Tibial artery (tissue), 4 donors: ENCODE data around the gene GRIN2A.

Experiments used
- DNase-seq, 2 donors: peaks; one replicate each; pipeline ENCODE4 v3.0.0-alpha.2; 2019
- H3K27ac ChIP-seq, 2 donors: fragments of 200-600 bp; sonication (generic) in 1 of 2; 1 replicate in 1 of 2; 2 replicates in 1 of 2; pipeline ENCODE4 v1.5.1; 2018 to 2019; ENCODE audit warnings: mild to moderate bottlenecking in 1 of 2
- H3K27me3 ChIP-seq, 2 donors: fragments of 200-600 bp; sonication (generic) in 1 of 2; one replicate each; pipeline versions ENCODE4 v1.5.1 to v1.6.0; 2016 to 2019
- H3K36me3 ChIP-seq, 3 donors: fragments of 200-600 bp; sonication (generic) in 2 of 3; one replicate each; pipeline ENCODE4 v1.5.1; 2016 to 2019; ENCODE audit warnings: mild to moderate bottlenecking in 2 of 3
- H3K4me1 ChIP-seq, 4 donors: fragments of 200-600 bp; sonication (generic) in 2 of 4; 1 replicate in 3 of 4; 2 replicates in 1 of 4; pipeline ENCODE4 v1.5.1; 2016 to 2019
- H3K4me3 ChIP-seq, 2 donors: fragments of 200-600 bp; sonication (generic) in 1 of 2; 1 replicate in 1 of 2; 2 replicates in 1 of 2; pipeline ENCODE4 v1.5.1; 2018 to 2019; ENCODE audit warnings: mild to moderate bottlenecking in 2 of 2
- H3K9me3 ChIP-seq, 3 donors: fragments of 200-600 bp; sonication (generic) in 1 of 3; one replicate each; pipeline ENCODE4 v1.5.1; 2016 to 2019
- intact Hi-C: fragments of 100-400 bp; cut with DNase I; formaldehyde crosslinking; loops from one replicate; pipeline ENCODE4 v1.15.0; 2023; ENCODE audit warnings: low total_unique reads
- TF ChIP-seq, protein P1 (sequence below), 2 experiments: fragments of 200-600 bp in 1 of 2; fragments of 450-650 bp in 1 of 2; IDR thresholded peaks; one replicate each; pipeline ENCODE4 v1.5.1; 2017 to 2019; ENCODE audit warnings: antibody characterized with exemption in 2 of 2, mild to moderate bottlenecking in 1 of 2, moderate library complexity in 1 of 2

The GRIN2A gene

GRCh38 chr16:10130538-10130937 is 51.7 kb downstream of the GRIN2A start:
- peak overlapping the region in 1 of 2 donors; percentile 2 for H3K4me3 ChIP-seq
- H3K4me1 ChIP-seq: peaks cover 0 to 44% (median 29%) of the 10 kb centered on the region in 4 donors
- TF ChIP-seq, protein P1, sequence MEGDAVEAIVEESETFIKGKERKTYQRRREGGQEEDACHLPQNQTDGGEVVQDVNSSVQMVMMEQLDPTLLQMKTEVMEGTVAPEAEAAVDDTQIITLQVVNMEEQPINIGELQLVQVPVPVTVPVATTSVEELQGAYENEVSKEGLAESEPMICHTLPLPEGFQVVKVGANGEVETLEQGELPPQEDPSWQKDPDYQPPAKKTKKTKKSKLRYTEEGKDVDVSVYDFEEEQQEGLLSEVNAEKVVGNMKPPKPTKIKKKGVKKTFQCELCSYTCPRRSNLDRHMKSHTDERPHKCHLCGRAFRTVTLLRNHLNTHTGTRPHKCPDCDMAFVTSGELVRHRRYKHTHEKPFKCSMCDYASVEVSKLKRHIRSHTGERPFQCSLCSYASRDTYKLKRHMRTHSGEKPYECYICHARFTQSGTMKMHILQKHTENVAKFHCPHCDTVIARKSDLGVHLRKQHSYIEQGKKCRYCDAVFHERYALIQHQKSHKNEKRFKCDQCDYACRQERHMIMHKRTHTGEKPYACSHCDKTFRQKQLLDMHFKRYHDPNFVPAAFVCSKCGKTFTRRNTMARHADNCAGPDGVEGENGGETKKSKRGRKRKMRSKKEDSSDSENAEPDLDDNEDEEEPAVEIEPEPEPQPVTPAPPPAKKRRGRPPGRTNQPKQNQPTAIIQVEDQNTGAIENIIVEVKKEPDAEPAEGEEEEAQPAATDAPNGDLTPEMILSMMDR (IDR thresholded peaks at IDR 0.05): no peak
- H3K36me3 ChIP-seq: no peaks in the 10 kb centered on the region
- no peaks in the 10 kb centered on the region for H3K9me3 ChIP-seq
- no peaks in the 10 kb centered on the region for H3K27me3 ChIP-seq
- H3K27ac ChIP-seq: peak overlapping the region; percentile 63 to 64
- no peak for DNase-seq
- intact Hi-C loops: no loop called here

DNA sequence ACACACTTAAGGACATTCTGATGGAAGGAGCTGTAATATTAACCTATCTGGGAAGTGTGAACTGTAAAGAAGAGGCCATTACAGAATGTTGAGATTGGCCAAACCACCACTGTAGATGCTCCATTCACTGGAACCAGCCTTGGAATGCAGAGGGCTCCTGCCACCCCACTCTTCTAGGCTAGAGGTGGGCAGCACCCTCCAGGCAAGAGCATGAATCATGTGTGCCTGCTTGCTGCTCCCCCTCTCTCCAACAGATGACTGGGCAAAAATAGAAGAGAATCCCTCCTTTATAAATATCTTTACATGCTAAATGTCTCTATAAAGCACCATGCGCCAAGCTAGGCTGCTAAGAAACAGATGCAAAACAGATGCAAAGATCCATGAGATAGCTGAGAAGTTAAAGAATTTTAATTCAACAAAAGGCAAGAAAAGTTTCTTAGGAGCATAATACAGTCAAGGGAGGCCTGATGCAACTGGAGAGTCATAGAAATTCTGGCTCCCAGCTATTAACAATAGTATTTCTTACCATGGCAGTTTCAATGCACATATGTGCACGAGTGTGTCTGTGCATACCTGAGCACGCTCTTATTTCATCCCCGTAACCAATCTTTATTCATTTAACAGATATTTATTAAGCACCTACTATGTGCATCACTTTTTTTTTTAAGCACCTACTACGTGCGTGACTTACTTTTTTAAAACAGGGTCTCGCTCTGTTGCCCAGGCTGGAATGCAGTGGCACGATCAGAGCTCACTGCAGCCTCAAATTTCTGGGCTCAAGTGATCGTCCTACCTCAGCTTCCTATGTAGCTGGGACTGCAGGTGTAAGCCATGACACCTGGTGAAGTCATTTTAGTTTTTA is 53.6 kb downstream of the GRIN2A start:
- Histone ChIP-seq H3K27me3 (no peaks in the 10 kb centered on the region), H3K27ac (peak overlapping the region in 1 of 2 donors; percentile 63), H3K4me1 (peaks cover 0 to 48% (median 32%) of the 10 kb centered on the region in 4 donors), H3K36me3 (no peaks in the 10 kb centered on the region), H3K9me3 (no peaks in the 10 kb centered on the region), H3K4me3 (no peak overlapping the region)
- intact Hi-C loops: no loop called here
- no peak for DNase-seq
- TF ChIP-seq, protein P1 (IDR thresholded peaks at IDR 0.05): no peak

DNA sequence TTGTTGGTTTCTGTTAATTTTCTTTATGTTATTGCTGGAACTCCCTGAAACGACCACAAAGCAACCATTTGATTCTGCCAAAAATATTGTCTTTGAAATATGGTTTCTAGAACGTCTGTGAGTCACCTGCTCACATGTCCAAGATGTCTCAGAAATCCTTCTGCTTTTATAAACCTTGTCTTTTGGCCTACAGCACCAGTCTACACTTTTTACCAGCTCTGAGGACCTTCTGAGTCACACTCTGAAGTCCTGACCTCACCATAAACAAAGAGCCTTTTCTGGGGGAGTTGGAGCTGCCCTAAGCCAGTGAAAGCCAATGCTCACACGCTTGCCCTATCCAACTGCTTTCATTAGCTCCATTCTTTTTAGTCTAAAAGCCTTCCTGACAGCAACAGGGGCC is 55.5 kb downstream of the GRIN2A start:
- intact Hi-C loops: no loop called here
- Histone ChIP-seq H3K4me1 (peaks cover 0 to 67% (median 48%) of the 10 kb centered on the region in 4 donors), H3K27ac (peak overlapping the region; percentile 66 to 71), H3K9me3 (no peaks in the 10 kb centered on the region), H3K36me3 (no peaks in the 10 kb centered on the region), H3K27me3 (no peaks in the 10 kb centered on the region), H3K4me3 (no peak overlapping the region)
- DNase-seq: no peak
- TF ChIP-seq, protein P1 (IDR thresholded peaks at IDR 0.05): no peak

DNA sequence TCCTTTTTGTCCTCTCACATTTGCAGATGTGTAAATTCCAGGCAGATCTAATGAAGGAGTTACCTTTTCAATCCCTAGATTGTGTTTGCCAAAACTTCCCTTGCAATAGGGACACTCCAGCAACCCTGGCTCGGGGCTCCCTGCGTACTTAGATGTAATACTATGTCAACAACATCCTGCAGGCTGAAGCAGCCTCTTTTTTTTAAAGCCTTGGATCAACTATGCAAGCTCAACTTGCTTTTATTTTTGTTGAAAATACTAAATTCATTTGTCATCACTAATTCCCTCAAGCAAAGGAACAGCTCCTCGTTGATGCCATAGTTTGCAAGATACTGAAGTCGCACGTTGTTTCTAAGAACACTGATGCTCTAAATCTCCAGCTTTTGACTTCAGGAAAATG is 59.1 kb downstream of the GRIN2A start:
- no peak overlapping the region for H3K4me3 ChIP-seq
- no peaks in the 10 kb centered on the region for H3K9me3 ChIP-seq
- DNase-seq: no peak
- peak overlapping the region in 1 of 2 donors; percentile 14 for H3K27ac ChIP-seq
- H3K27me3 ChIP-seq: no peaks in the 10 kb centered on the region
- peaks cover 0 to 52% (median 39%) of the 10 kb centered on the region in 4 donors for H3K4me1 ChIP-seq
- no peaks in the 10 kb centered on the region for H3K36me3 ChIP-seq
- TF ChIP-seq, protein P1 (IDR thresholded peaks at IDR 0.05): no peak
- intact Hi-C loops: no loop called here

GRCh38 chr16:10122546-10122945 is 59.7 kb downstream of the GRIN2A start:
- Histone ChIP-seq H3K27me3 (no peaks in the 10 kb centered on the region), H3K9me3 (no peaks in the 10 kb centered on the region), H3K4me3 (peak overlapping the region in 1 of 2 donors; percentile 8), H3K4me1 (peaks cover 0 to 50% (median 38%) of the 10 kb centered on the region in 4 donors), H3K36me3 (no peaks in the 10 kb centered on the region), H3K27ac (peak overlapping the region in 1 of 2 donors; percentile 14)
- DNase-seq: no peak
- TF ChIP-seq, protein P1 (IDR thresholded peaks at IDR 0.05): peak; percentile 24 to 32
- intact Hi-C loops: no loop called here
